ENCODE measurements around the gene ATAD5.
"Not testable (repeated sequence)": the region's sequence is repeated elsewhere in the genome, so short reads cannot be mapped to it uniquely, and the experiment has no call there.

Gene ATAD5

GRCh38 chr17:30823421-30823820 is 8.3 kb upstream of the ATAD5 start:
- DNase-seq, result no peak

GRCh38 chr17:30824002-30824355 is 7.8 kb upstream of the ATAD5 start:
- DNase-seq, result no peak

GRCh38 chr17:30824356-30825145 is 7.2 kb upstream of the ATAD5 start, which contains the start of gene CRLF3:
TSS of gene CRLF3 (minus strand) at chr17:30824692. CDS start at chr17:30824651, 41 bp downstream.
- peak; percentile 81 to 87 for DNase-seq

DNA sequence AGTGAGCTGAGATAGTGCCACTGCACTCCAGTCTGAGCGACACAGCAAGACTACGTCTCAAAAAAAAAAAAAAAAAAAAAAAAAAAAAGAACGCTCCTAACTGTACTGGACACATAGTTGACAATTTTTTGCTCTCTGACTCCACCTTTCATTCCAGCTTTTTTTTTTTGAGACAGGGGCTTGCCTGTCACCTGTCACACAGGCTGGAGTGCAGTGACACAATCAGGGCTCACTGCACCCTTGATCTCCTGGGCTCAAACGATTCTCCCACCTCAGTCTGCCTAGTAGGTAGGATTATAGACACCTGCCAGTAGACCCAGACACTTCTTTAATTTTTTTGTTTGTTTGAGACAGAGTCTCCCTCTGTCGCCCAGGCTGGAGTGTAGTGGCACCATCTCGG is 4.7 kb upstream of the ATAD5 start:
- no peak for DNase-seq

DNA sequence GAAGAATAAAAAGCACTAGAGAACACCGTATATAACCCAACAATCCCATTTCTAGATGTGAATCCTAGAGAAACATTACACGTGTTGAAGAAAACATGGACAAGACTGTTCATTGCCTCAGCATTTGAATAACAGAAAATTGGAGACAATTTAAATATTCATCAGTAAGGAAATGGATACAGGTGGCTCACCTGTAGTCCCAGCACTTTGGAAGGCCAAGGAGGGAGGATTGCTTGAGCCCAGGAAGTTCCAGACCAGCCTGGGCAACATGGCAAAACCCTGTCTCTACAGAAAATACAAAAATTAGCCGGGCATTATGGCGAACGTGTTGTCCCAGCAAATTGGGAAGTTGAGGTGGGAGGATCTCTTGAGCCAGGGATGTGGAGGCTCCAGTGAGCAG is 2.7 kb upstream of the ATAD5 start:
- no peak for DNase-seq

- peak in 1 of 2 experiments; percentile 25 for DNase-seq
Measured at GRCh38 chr17:30831257-30831656, 509 bp upstream of the ATAD5 start.

GRCh38 chr17:30832438-30833124 is 815 bp downstream of the ATAD5 start:
- DNase-seq, result no peak

DNA sequence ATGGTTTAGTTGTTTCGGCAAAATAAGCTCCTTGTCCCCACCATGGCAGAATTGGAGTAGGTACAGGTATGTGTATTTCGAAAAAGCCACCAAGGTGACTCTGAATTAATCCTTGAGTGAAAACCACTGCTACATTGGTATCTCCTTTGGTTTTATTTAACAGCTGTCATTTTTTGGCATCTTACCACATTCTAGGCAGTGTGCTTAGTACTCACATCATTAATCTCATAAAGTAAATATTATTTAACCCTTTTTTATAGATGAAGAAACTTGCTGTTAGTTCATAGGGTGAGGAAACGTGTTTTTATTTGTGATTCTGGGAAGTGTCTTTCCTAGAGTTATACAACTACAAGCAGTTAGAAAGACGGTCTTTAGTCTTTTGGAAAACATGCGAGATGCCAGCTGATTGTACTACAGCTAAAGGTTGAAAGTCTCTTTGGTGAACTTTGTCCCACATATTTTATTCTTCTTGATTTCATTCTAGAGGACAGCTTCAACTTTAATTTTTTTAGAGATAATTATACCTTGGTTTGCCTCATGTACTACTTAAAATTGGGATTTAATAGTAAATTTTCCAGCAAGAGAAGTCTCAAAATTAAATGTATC is 6.5 kb downstream of the ATAD5 start:
- no peak for DNase-seq

- DNase-seq, result no peak
Measured at GRCh38 chr17:30840771-30841170, 9.0 kb downstream of the ATAD5 start.

GRCh38 chr17:30848021-30848420 is 16.3 kb downstream of the ATAD5 start:
- DNase-seq, result no peak

DNA sequence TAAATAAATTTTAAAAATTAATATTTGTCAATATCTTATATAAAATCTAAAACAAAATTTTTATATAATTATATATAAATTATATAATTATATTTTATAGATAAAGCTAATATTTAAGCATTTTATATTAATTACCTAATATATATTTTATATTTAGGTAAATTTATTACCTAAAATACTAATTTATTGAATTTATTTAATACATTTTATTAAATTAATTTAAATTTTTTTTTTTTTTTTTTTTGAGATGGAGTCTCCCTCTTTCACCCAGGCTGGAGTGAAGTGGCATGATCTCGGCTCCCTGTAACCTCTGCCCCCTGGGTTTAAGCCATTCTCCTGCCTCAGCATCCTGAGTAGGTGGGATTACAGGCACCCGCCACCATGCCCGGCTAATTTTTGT is 22.4 kb downstream of the ATAD5 start:
- DNase-seq, result no peak

DNA sequence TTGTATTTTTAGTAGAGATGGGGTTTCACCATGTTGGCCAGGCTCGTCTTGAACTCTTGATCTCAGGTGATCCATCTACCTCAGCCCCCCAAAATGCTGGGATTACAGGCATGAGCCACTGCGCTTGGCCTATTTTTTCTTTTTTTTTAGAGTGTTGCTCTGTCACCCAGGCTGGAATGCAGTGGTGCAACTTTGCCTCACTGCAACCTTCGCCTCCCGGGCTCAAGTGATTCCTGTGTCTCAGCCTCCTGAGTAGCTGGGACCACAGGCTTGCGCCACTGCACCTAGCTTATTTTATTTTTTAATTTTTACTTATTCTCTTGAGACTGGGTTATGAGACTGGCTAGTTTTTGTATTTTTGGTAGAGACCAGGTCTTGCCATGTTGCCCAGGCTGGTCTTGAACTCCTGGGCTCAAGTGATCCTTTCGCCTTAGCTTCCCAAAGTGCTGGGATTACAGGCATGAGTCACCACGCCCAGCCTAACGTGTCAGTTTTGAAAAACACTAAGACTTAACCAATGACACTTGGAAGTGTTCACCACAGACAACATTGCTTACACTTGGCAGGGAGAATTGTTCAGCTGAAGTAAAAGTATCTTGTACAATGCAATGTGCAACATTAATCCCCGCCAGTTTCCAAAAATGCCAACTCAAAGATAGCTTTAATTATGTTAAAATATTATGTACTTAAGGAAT is 26.9 kb downstream of the ATAD5 start:
- no peak for DNase-seq

DNA sequence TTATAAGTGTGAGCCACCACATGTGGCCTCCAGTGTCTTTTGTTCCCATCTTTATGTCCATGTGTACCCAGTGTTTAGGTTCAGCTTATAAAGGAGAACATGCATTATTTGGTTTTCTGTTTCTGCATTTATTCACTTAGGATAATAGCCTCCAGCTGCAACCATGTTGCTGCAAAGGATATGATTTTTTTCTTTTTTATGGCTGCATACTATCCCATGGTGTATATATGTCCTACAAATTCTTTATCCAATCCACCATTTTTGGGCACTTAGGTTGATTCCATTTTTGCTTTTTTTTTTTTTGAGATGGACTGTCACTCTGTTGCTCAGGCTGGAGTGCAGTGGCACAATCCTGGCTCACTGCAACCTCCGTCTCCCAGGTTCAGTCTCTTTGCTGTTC is 32.9 kb downstream of the ATAD5 start:
- no peak for DNase-seq

GRCh38 chr17:30869005-30869404 is 37.2 kb downstream of the ATAD5 start:
- no peak for DNase-seq

DNA sequence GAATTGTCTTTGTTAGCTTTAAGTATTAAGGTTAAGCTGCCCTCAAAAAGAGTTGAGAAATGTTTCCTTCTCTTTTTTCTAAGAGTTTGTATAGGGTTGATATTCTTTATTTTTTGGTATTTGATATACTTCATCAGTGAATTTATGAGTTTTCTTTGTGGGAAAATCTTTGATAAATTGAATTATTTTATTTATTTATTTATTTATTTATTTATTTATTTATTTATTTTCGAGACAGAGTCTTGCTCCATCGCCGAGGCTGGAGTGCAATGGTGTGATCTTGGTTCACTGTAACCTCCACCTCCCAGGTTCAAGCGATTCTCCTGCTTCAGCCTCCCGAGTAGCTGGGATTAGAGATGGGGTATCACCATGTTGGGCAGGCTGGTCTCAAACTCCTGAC is 54.4 kb downstream of the ATAD5 start:
- DNase-seq, result no peak

DNA sequence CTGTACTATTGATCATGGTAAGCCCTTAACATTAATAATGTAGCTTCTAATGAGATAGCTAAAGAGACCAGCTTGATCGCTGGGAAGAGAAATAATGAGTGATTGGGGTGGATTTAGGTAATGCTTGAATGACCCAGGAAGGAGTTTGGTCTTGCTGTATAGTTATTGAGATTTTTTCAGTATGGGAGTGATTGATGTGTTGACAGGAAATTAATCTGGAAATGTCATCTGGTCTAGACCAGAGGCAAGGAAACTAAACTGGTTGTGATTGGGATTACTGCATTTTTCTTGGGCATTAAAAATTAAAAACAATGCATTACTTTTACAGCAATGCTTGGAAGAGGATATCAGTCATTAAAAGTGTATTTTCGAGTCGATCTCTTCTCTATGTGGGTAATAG is 62.5 kb downstream of the ATAD5 start:
- DNase-seq, result no peak

GRCh38 chr17:30897311-30897710 is 65.5 kb downstream of the ATAD5 start:
- DNase-seq, result no peak

- no peak for DNase-seq
Measured at GRCh38 chr17:30905742-30906100, 74.0 kb downstream of the ATAD5 start.

DNA sequence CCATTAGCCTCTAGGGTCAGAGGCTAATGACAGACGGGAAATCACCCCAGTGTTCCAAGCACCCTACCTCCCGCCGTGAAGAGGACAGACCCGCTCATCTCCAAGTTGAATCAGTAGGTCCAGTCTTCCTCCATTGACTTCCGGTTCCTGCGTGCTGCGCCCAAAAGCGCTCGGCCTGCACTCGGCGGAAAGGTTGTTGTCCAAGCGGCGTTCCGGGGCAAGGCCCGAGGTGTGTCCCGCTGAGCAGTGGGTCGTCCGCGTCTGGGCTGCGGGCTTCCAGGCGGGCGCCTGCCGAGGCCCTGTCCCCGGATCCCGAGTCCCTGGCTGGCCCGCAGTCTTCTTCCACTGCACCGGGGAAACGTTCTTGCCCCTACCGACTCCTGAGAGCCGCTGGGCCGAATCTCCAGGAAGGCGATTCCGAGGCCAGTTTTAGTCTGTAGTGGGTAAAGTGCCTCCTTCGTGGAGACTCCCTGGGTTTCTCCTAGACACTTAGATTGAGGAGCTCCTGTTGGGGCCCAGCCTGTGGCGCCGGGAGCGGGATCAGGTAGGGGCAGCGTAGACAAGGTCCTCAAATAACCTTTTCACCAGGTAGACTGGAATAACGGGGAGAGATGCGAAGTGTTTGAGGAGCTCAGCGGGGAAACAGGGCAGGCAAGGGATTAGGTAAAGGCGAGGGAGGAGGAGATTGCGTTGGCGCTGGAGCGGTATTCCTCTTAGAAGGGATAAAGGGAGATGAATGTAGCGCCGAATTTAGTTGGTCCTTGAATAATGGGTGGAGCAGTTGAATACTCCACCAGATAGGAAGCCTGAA is 74.5 kb downstream of the ATAD5 start, which contains the start of gene TEFM:
TSS of gene TEFM (minus strand) at position 138 of the 811 bp plus-strand sequence. CDS start at position 98, 40 bp downstream.
- DNase-seq, result peak; percentile 76 to 86

DNA sequence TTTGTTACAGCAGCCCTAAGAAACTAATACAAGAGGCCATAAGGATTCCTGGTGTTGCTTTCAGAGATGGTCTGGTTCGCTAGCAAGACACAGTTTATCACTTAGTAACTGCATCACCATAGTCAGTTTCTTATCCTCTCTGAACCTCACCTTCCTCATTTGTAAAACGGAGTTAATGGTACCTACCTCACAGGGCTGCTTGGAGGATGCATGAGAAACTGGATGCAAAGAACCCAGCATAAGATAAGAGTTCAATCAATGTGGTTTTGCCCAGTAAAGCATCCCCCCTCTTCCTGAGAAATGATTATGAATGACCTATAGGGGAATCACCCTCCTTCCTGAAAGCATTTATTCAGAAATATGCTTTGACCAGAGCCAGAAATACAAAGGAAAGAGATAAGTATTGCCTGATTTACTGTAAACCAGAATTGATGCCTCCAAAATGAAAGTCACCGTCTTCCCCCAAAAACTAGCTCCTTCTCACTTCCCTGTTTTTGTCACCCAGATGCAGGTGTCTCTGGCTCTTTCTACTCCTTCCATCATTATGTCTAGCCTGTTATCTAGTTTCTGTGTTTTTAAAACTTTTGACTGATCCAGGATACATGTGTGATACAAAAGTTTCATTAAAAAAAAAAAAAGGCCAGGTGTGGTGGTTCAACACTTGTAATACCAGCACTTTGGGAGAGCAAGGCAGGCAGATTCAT is 77.1 kb downstream of the ATAD5 start:
- DNase-seq, result no peak

DNA sequence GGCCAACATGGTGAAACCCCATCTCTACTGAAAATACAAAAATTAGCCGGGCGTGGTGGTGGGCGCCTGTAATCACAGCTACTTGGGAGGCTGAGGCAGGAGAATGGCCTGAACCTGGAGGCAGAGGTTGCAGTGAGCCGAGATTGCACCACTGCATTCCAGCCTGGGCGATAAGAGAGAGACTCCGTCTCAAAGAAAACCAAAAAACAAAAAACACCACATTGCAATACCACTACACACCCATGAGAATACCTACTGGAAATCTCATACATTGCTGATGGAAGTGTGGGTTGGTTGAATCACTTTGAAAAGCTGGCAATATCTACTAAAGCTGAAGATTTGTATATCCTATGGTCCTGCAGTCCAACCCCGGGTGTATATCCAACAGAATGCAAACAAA is 78.4 kb downstream of the ATAD5 start:
- not testable (repeated sequence) for DNase-seq

GRCh38 chr17:30913955-30914354 is 82.2 kb downstream of the ATAD5 start:
- DNase-seq, result no peak
